ENCODE data around the gene RASAL2. TPM values are rescaled to one million over a fixed set of nuclear protein-coding genes. Genes with fewer than 3 reads are reported as not detected.
"Not testable (repeated sequence)": the region's sequence is repeated elsewhere in the genome, so short reads cannot be mapped to it uniquely, and the experiment has no call there.

Gene RASAL2
- total RNA-seq, 4 donors from 2014 or later, result 17.9 to 27.3 (median 23.5) TPM

- intact Hi-C loops (cut with DNase I), result loop anchor here (5.0 kb wide), 1 partner anchor 190 kb away; no protein-coding TSS in a partner anchor
- Histone ChIP-seq H3K27me3 (no peaks in the 10 kb centered on the region), H3K36me3 (no peaks in the 10 kb centered on the region), H3K27ac (no peak overlapping the region), H3K4me1 (no peaks in the 10 kb centered on the region), H3K4me3 (replicated peaks in 1 of 3) (no peak overlapping the region), H3K9me3 (no peaks in the 10 kb centered on the region)
- 90 to 94% methylated on average over 3 of the region's 3 CpGs for WGBS, 2 donors
- no peak for DNase-seq
- TF ChIP-seq CTCF (IDR thresholded peaks at IDR 0.05), result no peak
- no peak for TF ChIP-seq POLR2A (IDR thresholded peaks at IDR 0.05)
Observed at GRCh38 chr1:178502330-178502714, 408.4 kb downstream of the RASAL2 start.

GRCh38 chr1:178502856-178503255 is 409.0 kb downstream of the RASAL2 start:
- intact Hi-C loops (cut with DNase I), result loop anchor here (5.0 kb wide), 1 partner anchor 191 kb away; no protein-coding TSS in a partner anchor
- Histone ChIP-seq H3K9me3 (no peaks in the 10 kb centered on the region), H3K27me3 (no peaks in the 10 kb centered on the region), H3K36me3 (no peaks in the 10 kb centered on the region), H3K4me1 (no peaks in the 10 kb centered on the region), H3K4me3 (replicated peaks in 1 of 3) (no peak overlapping the region), H3K27ac (no peak overlapping the region)
- no peak for TF ChIP-seq CTCF (IDR thresholded peaks at IDR 0.05)
- no peak for TF ChIP-seq POLR2A (IDR thresholded peaks at IDR 0.05)
- whole genome bisulfite sequencing, 2 donors, result 86 to 88% methylated on average over 5 of the region's 5 CpGs
- DNase-seq, result no peak

- H3K9me3 ChIP-seq; DNase-seq; H3K36me3 ChIP-seq; H3K4me1 ChIP-seq; H3K4me3 ChIP-seq (replicated peaks in 1 of 3); H3K27ac ChIP-seq; H3K27me3 ChIP-seq: not testable (repeated sequence)
- WGBS, 2 donors, result 95 to 96% methylated on average over 14 of the region's 14 CpGs
- intact Hi-C loops (cut with DNase I), result loop anchor here (5.0 kb wide), 1 partner anchor 191 kb away; no protein-coding TSS in a partner anchor
Observed at GRCh38 chr1:178503316-178503715, 409.4 kb downstream of the RASAL2 start.

GRCh38 chr1:178503849-178504248 is 409.9 kb downstream of the RASAL2 start:
- no peak overlapping the region for H3K4me3 ChIP-seq (replicated peaks in 1 of 3)
- H3K27me3 ChIP-seq, result no peaks in the 10 kb centered on the region
- TF ChIP-seq POLR2A (IDR thresholded peaks at IDR 0.05) (no peak), CTCF (IDR thresholded peaks at IDR 0.05) (no peak)
- H3K27ac ChIP-seq, result no peak overlapping the region
- 63 to 66% methylated on average over 6 of the region's 6 CpGs for WGBS, 2 donors
- H3K9me3 ChIP-seq, result no peaks in the 10 kb centered on the region
- no peak for DNase-seq
- no peaks in the 10 kb centered on the region for H3K4me1 ChIP-seq
- no peaks in the 10 kb centered on the region for H3K36me3 ChIP-seq
- intact Hi-C loops (cut with DNase I), result loop anchor here (5.0 kb wide), 1 partner anchor 192 kb away; no protein-coding TSS in a partner anchor

GRCh38 chr1:178504286-178504685 is 410.4 kb downstream of the RASAL2 start:
- TF ChIP-seq POLR2A (IDR thresholded peaks at IDR 0.05) (no peak), CTCF (IDR thresholded peaks at IDR 0.05) (no peak)
- no peaks in the 10 kb centered on the region for H3K4me1 ChIP-seq
- no peak overlapping the region for H3K27ac ChIP-seq
- no peaks in the 10 kb centered on the region for H3K36me3 ChIP-seq
- no peaks in the 10 kb centered on the region for H3K9me3 ChIP-seq
- WGBS, 2 donors, result 83 to 87% methylated on average over 4 of the region's 4 CpGs
- no peak overlapping the region for H3K4me3 ChIP-seq (replicated peaks in 1 of 3)
- no peaks in the 10 kb centered on the region for H3K27me3 ChIP-seq
- no peak for DNase-seq
- intact Hi-C loops (cut with DNase I), result loop anchor here (5.0 kb wide), 1 partner anchor 192 kb away; no protein-coding TSS in a partner anchor

All from thyroid gland (tissue), 4 donors.